ENCODE data around the gene ZNF407.

- TF ChIP-seq CTCF (IDR thresholded peaks at IDR 0.05) (no peak), POLR2A (IDR thresholded peaks at IDR 0.05) (no peak)
Observed at GRCh38 chr18:74796841-74797576, 199.3 kb downstream of the ZNF407 start.

All from heart left ventricle (tissue), 13 donors.